Liver (tissue), 9 donors: ENCODE data around the gene XXYLT1. TPM values are rescaled to one million over a fixed set of nuclear protein-coding genes. Genes with fewer than 3 reads are reported as not detected.
A peak's percentile ranks its signal among the peaks of the same experiment; 100 is the strongest.

ENCODE experiments used
- DNase-seq: peaks from one replicate; pipeline ENCODE4 v3.0.0-alpha.2; 2017; ENCODE audit warnings: low spot score
- H3K27ac ChIP-seq, 2 donors: one replicate each; pipeline ENCODE4 v1.7.0; 2013; ENCODE audit warnings: inconsistent platforms in 2 of 2, low read length in 2 of 2, control low read depth in 1 of 2, low read depth in 1 of 2, mild to moderate bottlenecking in 1 of 2
- H3K27me3 ChIP-seq, 4 donors: one replicate each; pipeline versions ENCODE4 v1.6.1 to v1.7.0; 2013; ENCODE audit warnings: low read length in 3 of 4, inconsistent platforms in 1 of 4, mild to moderate bottlenecking in 1 of 4, moderate library complexity in 1 of 4; ENCODE audit not compliant: control insufficient read depth in 4 of 4, insufficient read depth in 4 of 4
- H3K36me3 ChIP-seq, 4 donors: one replicate each; pipeline versions ENCODE4 v1.6.1 to v1.7.0; 2013; ENCODE audit warnings: low read length in 3 of 4, mild to moderate bottlenecking in 3 of 4, low read depth in 1 of 4, moderate library complexity in 1 of 4; ENCODE audit not compliant: control insufficient read depth in 4 of 4, insufficient read depth in 3 of 4
- H3K4me1 ChIP-seq, 4 donors: one replicate each; pipeline versions ENCODE4 v1.6.1 to v1.7.0; 2013; ENCODE audit warnings: low read length in 3 of 4, mild to moderate bottlenecking in 3 of 4, moderate library complexity in 1 of 4; ENCODE audit not compliant: control insufficient read depth in 4 of 4, insufficient read depth in 4 of 4
- H3K4me3 ChIP-seq, 3 donors: one replicate each; pipeline versions ENCODE4 v1.6.1 to v1.7.0; 2013; ENCODE audit warnings: low read length in 3 of 3, control low read depth in 1 of 3, low read depth in 1 of 3, mild to moderate bottlenecking in 1 of 3
- H3K9ac ChIP-seq, 2 donors: one replicate each; pipeline ENCODE4 v1.7.0; 2013; ENCODE audit warnings: low read length in 2 of 2, mild to moderate bottlenecking in 2 of 2, moderate library complexity in 2 of 2, control low read depth in 1 of 2, low read depth in 1 of 2
- H3K9me3 ChIP-seq, 4 donors: one replicate each; pipeline versions ENCODE4 v1.6.1 to v1.7.0; 2013; ENCODE audit warnings: low read length in 3 of 4; ENCODE audit not compliant: control insufficient read depth in 4 of 4
- CTCF ChIP-seq: fragments of 150-350 bp; IDR thresholded peaks from 2 replicates; pipeline ENCODE4 v1.5.1; 2017; ENCODE audit warnings: improper control_type of control experiment, low read depth, low read length; ENCODE audit not compliant: missing input control
- EGR1 ChIP-seq, 2 donors: IDR thresholded peaks; 2 replicates each; pipeline ENCODE4 v1.6.1; 2016 to 2018; ENCODE audit warnings: antibody characterized with exemption in 2 of 2, low read depth in 2 of 2
- FOXA1 ChIP-seq: IDR thresholded peaks from 2 replicates; pipeline ENCODE4 v1.6.1; 2016; ENCODE audit warnings: antibody characterized with exemption
- FOXA2 ChIP-seq: IDR thresholded peaks from 2 replicates; pipeline ENCODE4 v1.6.1; 2016; ENCODE audit warnings: antibody characterized with exemption
- GABPA ChIP-seq, 2 donors: IDR thresholded peaks in 1 of 2; conservative IDR thresholded peaks in 1 of 2; 2 replicates each; pipeline ENCODE4 v1.6.1; 2016; ENCODE audit warnings: antibody characterized with exemption in 2 of 2, mild to moderate bottlenecking in 1 of 2, moderate library complexity in 1 of 2
- HNF4A ChIP-seq, 2 donors: conservative IDR thresholded peaks; 2 replicates each; pipeline ENCODE4 v1.6.1; 2016; ENCODE audit warnings: antibody characterized with exemption in 2 of 2, mild to moderate bottlenecking in 2 of 2
- HNF4G ChIP-seq: IDR thresholded peaks from 2 replicates; pipeline ENCODE4 v1.6.1; 2016; ENCODE audit warnings: antibody characterized with exemption
- JUND ChIP-seq, 2 donors: IDR thresholded peaks; 2 replicates each; pipeline ENCODE4 v1.6.1; 2016; ENCODE audit warnings: antibody characterized with exemption in 2 of 2
- MAX ChIP-seq: IDR thresholded peaks from 2 replicates; pipeline ENCODE4 v1.6.1; 2016; ENCODE audit warnings: antibody characterized with exemption
- NR2F2 ChIP-seq: IDR thresholded peaks from 2 replicates; pipeline ENCODE4 v1.6.1; 2016; ENCODE audit warnings: antibody characterized with exemption
- RAD21 ChIP-seq, 2 donors: IDR thresholded peaks; 2 replicates each; pipeline ENCODE4 v1.6.1; 2016; ENCODE audit warnings: antibody characterized with exemption in 2 of 2, mild to moderate bottlenecking in 2 of 2
- RXRA ChIP-seq, 2 donors: IDR thresholded peaks; 2 replicates each; pipeline ENCODE4 v1.6.1; 2017 to 2018; ENCODE audit warnings: antibody characterized with exemption in 2 of 2, mild to moderate bottlenecking in 1 of 2
- SP1 ChIP-seq: IDR thresholded peaks from 2 replicates; pipeline ENCODE4 v1.6.1; 2018; ENCODE audit warnings: antibody characterized with exemption, mild to moderate bottlenecking
- TAF1 ChIP-seq: conservative IDR thresholded peaks from 2 replicates; pipeline ENCODE4 v1.6.1; 2016; ENCODE audit warnings: antibody characterized with exemption, mild to moderate bottlenecking
- YY1 ChIP-seq: IDR thresholded peaks from 2 replicates; pipeline ENCODE4 v1.6.1; 2016; ENCODE audit warnings: antibody characterized with exemption, mild to moderate bottlenecking
- WGBS: extraction: QIAGEN DNeasy Blood & Tissue Kit; methylation state at CpG from one replicate; pipeline ENCODE4 v1.1.7; 2013; 5-methylcytosine and 5-hydroxymethylcytosine counted together
- polyA plus RNA-seq, 2 donors: library from polyadenylated mRNA; stranded (reverse) in 1 of 2; unstranded in 1 of 2; fragments of 200-250 nt in 1 of 2; fragments of >200 nt in 1 of 2; fragmentation: Nextera tagmentation in 1 of 2; extraction: Ambion mirVana in 1 of 2; gene quantifications; one replicate each; pipeline versions ENCODE4 v1.2.1 to v1.2.3, GENCODE V29; 2013 to 2015
- total RNA-seq, 2 donors: library from RNA; depleted of rRNA; stranded (reverse); fragments of >200 nt; gene quantifications; one replicate each; pipeline ENCODE4 v1.2.3, GENCODE V29; 2014
- TF ChIP-seq, protein P1 (sequence below): IDR thresholded peaks from 2 replicates; pipeline ENCODE4 v1.6.1; 2016; ENCODE audit warnings: antibody characterized with exemption
- TF ChIP-seq, protein P2 (sequence below): IDR thresholded peaks from 2 replicates; pipeline ENCODE4 v1.6.1; 2016; ENCODE audit warnings: antibody characterized with exemption
- TF ChIP-seq, protein P3 (sequence below): IDR thresholded peaks from 2 replicates; pipeline ENCODE4 v1.6.1; 2016; ENCODE audit warnings: antibody characterized with exemption, mild to moderate bottlenecking
- donor health status: healthy.
- donor health status: healthy.
- donor health status: healthy.
- donor health status: healthy.
- donor health status: healthy.

Gene XXYLT1
- total and polyA plus RNA-seq, 4 donors: 0.93 to 7.6 (median 2.8) TPM

DNA sequence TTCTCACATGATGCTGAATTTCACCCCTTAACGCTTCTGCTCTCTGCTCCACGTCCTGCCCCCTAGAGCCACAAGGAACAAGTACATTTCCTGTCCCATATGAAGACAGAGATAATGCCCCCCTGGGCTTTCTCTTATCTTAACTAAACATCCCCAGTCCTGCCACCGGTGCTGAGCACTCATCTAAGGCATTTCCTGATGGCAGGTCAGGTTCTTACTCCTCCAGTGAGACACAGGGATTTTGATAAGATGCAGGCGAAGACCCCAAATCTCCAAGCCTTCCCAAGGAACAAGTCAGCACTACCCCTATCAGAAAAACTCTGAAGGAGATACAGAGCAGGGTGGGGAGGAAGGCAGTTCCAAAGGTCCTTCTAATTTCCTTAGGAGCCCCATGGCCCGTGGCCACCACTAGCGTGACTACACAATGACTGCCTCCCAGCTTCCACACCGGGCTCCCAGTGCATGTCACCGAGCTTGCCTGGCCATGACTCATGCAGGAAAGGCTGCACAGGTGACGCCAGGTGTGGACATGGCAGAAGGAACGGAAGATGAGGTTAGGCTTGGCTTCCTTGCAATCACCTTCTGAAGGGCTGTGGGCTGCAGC, 152.9 kb downstream of the XXYLT1 start:
- H3K9me3 ChIP-seq: no peaks in the 10 kb centered on the region
- no peaks in the 10 kb centered on the region for H3K36me3 ChIP-seq
- no peak overlapping the region for H3K27ac ChIP-seq
- H3K4me3 ChIP-seq: no peak overlapping the region
- H3K4me1 ChIP-seq: no peaks in the 10 kb centered on the region
- no peaks in the 10 kb centered on the region for H3K27me3 ChIP-seq
- TF ChIP-seq YY1 (no peak), CTCF (peak; percentile 9), NR2F2 (peak; percentile 79), FOXA1 (no peak)
- TF ChIP-seq, protein P1, sequence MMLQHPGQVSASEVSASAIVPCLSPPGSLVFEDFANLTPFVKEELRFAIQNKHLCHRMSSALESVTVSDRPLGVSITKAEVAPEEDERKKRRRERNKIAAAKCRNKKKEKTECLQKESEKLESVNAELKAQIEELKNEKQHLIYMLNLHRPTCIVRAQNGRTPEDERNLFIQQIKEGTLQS: no peak
- DNase-seq: no peak
- WGBS: 62% methylated on average over 10 of the region's 10 CpGs
- H3K9ac ChIP-seq: no peak overlapping the region

DNA sequence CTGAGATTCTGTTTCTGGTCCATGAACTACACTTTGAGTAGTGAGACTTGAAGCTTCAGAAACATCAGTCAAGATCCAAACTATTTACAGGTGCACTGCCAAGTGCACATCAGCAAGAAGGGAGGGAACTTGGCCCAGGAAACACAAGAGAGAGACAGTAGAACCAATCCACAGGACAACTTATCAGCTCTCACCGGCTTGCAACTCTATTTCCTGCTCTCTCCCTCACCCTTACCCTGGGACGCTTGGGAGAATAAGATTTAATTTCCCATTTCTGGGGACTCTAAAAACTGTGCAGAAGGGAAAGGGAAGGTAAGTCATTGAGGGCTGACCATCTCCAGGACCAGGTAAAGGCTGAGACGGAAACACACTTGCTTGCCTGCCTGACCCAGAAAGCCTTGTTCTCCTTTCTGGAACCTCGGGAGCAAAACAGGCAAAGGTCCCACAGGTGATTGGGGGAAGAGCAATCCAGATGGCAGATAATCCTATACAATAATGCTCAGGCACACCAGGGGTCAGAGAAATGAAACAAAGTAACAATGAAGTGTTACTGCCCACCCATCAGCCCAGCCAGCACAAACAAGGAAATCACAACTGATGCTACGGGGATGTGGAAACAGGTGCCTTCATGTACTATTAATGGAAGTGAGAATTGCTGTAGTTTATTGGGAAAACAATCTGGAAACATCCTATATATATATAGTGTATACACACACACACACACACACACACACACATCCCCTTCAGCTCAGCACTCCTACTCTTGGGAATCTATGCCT, 154.4 kb downstream of the XXYLT1 start:
- 74% methylated on average over 5 of the region's 5 CpGs for WGBS
- no peak for DNase-seq
- no peaks in the 10 kb centered on the region for H3K9me3 ChIP-seq
- H3K36me3 ChIP-seq: no peaks in the 10 kb centered on the region
- H3K4me3 ChIP-seq: no peak overlapping the region
- H3K27ac ChIP-seq: no peak overlapping the region
- TF ChIP-seq TAF1: no peak
- TF ChIP-seq, protein P1: no peak
- TF ChIP-seq MAX: no peak
- no peak for TF ChIP-seq CTCF
- TF ChIP-seq RAD21 (IDR thresholded peaks at IDR 0.05): no peak
- TF ChIP-seq FOXA2: no peak
- TF ChIP-seq HNF4G: no peak
- TF ChIP-seq, protein P2, sequence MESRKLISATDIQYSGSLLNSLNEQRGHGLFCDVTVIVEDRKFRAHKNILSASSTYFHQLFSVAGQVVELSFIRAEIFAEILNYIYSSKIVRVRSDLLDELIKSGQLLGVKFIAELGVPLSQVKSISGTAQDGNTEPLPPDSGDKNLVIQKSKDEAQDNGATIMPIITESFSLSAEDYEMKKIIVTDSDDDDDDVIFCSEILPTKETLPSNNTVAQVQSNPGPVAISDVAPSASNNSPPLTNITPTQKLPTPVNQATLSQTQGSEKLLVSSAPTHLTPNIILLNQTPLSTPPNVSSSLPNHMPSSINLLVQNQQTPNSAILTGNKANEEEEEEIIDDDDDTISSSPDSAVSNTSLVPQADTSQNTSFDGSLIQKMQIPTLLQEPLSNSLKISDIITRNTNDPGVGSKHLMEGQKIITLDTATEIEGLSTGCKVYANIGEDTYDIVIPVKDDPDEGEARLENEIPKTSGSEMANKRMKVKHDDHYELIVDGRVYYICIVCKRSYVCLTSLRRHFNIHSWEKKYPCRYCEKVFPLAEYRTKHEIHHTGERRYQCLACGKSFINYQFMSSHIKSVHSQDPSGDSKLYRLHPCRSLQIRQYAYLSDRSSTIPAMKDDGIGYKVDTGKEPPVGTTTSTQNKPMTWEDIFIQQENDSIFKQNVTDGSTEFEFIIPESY: no peak
- TF ChIP-seq GABPA (IDR thresholded peaks at IDR 0.05 in 1 of 2, conservative IDR thresholded peaks at IDR 0.05 in 1 of 2): no peak
- TF ChIP-seq SP1: no peak
- no peak for TF ChIP-seq EGR1 (IDR thresholded peaks at IDR 0.05; ENCODE audit: low read depth in 2 of 2)
- TF ChIP-seq FOXA1: no peak
- no peak for TF ChIP-seq NR2F2
- TF ChIP-seq JUND (IDR thresholded peaks at IDR 0.05): no peak
- TF ChIP-seq YY1: no peak
- TF ChIP-seq RXRA (IDR thresholded peaks at IDR 0.05): no peak
- no peak for TF ChIP-seq HNF4A (conservative IDR thresholded peaks at IDR 0.05)
- TF ChIP-seq, protein P3, sequence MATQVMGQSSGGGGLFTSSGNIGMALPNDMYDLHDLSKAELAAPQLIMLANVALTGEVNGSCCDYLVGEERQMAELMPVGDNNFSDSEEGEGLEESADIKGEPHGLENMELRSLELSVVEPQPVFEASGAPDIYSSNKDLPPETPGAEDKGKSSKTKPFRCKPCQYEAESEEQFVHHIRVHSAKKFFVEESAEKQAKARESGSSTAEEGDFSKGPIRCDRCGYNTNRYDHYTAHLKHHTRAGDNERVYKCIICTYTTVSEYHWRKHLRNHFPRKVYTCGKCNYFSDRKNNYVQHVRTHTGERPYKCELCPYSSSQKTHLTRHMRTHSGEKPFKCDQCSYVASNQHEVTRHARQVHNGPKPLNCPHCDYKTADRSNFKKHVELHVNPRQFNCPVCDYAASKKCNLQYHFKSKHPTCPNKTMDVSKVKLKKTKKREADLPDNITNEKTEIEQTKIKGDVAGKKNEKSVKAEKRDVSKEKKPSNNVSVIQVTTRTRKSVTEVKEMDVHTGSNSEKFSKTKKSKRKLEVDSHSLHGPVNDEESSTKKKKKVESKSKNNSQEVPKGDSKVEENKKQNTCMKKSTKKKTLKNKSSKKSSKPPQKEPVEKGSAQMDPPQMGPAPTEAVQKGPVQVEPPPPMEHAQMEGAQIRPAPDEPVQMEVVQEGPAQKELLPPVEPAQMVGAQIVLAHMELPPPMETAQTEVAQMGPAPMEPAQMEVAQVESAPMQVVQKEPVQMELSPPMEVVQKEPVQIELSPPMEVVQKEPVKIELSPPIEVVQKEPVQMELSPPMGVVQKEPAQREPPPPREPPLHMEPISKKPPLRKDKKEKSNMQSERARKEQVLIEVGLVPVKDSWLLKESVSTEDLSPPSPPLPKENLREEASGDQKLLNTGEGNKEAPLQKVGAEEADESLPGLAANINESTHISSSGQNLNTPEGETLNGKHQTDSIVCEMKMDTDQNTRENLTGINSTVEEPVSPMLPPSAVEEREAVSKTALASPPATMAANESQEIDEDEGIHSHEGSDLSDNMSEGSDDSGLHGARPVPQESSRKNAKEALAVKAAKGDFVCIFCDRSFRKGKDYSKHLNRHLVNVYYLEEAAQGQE: no peak
- no peak overlapping the region for H3K9ac ChIP-seq
- H3K4me1 ChIP-seq: no peaks in the 10 kb centered on the region
- no peaks in the 10 kb centered on the region for H3K27me3 ChIP-seq
